Measurements from ENCODE around the gene OSBPL3. TPM values are rescaled to one million over a fixed set of nuclear protein-coding genes. Genes with fewer than 3 reads are reported as not detected.

Gene OSBPL3
- total and polyA plus RNA-seq, 4 donors: 0.28 to 3.0 (median 1.1) TPM

DNA sequence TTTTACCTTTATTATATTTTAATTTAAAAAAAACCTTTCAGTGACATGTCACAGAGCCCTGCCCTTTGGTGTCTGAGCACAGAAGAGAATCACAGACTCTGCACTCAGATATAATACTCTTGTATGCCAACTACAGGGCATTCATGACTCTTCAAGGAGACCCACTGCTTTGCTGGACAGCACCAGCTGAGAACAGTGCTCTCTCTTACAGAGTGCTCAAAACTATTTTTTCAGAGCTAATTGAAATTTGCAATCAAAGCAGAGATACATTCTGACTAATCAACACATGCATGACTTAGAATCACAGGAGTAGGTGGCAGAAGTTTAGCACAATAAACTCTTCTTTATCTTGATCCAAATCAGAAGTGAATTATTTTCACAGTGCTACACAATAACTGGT is 99.1 kb downstream of the OSBPL3 start:
- Histone ChIP-seq H3K27me3 (ENCODE audit: control insufficient read depth in 4 of 4, insufficient read depth in 4 of 4, low read length in 3 of 4) (peaks cover 0 to 4% (median 0%) of the 10 kb centered on the region in 4 donors), H3K4me1 (ENCODE audit: control insufficient read depth in 4 of 4, insufficient read depth in 4 of 4, low read length in 3 of 4) (no peaks in the 10 kb centered on the region), H3K9me3 (ENCODE audit: control insufficient read depth in 4 of 4, low read length in 3 of 4) (no peaks in the 10 kb centered on the region), H3K36me3 (ENCODE audit: control insufficient read depth in 4 of 4, insufficient read depth in 3 of 4, low read depth in 1 of 4, low read length in 3 of 4) (no peaks in the 10 kb centered on the region), H3K27ac (ENCODE audit: low read depth in 1 of 2, low read length in 2 of 2) (no peak overlapping the region), H3K9ac (ENCODE audit: low read depth in 1 of 2, low read length in 2 of 2) (no peak overlapping the region), H3K4me3 (ENCODE audit: low read depth in 1 of 3, low read length in 3 of 3) (no peak overlapping the region)
- DNase-seq (ENCODE audit: low spot score): no peak
- TF ChIP-seq GABPA (IDR thresholded peaks at IDR 0.05 in 1 of 2, conservative IDR thresholded peaks at IDR 0.05 in 1 of 2) (no peak), SP1 (IDR thresholded peaks at IDR 0.05) (no peak), MAX (IDR thresholded peaks at IDR 0.05) (no peak), REST (IDR thresholded peaks at IDR 0.05) (no peak), NR2F2 (IDR thresholded peaks at IDR 0.05) (no peak), EGR1 (IDR thresholded peaks at IDR 0.05; ENCODE audit: low read depth in 2 of 2) (no peak), HNF4A (conservative IDR thresholded peaks at IDR 0.05) (no peak)
- TF ChIP-seq, protein P1, sequence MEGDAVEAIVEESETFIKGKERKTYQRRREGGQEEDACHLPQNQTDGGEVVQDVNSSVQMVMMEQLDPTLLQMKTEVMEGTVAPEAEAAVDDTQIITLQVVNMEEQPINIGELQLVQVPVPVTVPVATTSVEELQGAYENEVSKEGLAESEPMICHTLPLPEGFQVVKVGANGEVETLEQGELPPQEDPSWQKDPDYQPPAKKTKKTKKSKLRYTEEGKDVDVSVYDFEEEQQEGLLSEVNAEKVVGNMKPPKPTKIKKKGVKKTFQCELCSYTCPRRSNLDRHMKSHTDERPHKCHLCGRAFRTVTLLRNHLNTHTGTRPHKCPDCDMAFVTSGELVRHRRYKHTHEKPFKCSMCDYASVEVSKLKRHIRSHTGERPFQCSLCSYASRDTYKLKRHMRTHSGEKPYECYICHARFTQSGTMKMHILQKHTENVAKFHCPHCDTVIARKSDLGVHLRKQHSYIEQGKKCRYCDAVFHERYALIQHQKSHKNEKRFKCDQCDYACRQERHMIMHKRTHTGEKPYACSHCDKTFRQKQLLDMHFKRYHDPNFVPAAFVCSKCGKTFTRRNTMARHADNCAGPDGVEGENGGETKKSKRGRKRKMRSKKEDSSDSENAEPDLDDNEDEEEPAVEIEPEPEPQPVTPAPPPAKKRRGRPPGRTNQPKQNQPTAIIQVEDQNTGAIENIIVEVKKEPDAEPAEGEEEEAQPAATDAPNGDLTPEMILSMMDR (IDR thresholded peaks at IDR 0.05; ENCODE audit: low read depth, low read length, missing input control): no peak

DNA sequence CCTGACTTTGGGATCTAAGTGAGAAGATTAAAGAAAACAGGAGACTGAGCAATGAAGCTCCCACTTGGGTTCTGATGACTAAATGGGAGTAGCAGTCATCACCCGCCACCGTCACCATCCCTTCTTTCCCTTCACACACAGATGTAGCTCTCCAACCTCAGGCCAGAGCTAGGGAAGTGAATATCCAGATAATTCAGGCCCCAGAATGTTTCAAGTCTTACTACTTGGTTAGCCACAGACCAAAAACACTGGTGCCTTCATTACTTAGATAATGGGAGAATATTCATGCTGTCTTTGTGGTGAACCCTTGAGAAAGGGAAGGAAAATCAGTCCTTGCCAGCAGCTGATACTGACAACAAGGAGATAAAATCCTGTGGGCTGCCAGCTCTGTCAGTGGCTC is 100.7 kb downstream of the OSBPL3 start:
- 97% methylated on average over 2 of the region's 2 CpGs for WGBS
- no peak overlapping the region for H3K4me3 ChIP-seq (ENCODE audit: low read depth in 1 of 3, low read length in 3 of 3)

GRCh38 chr7:24877790-24878311 is 102.1 kb downstream of the OSBPL3 start:
- Histone ChIP-seq H3K9ac (ENCODE audit: low read depth in 1 of 2, low read length in 2 of 2) (no peak overlapping the region), H3K9me3 (ENCODE audit: control insufficient read depth in 4 of 4, low read length in 3 of 4) (no peaks in the 10 kb centered on the region), H3K4me1 (ENCODE audit: control insufficient read depth in 4 of 4, insufficient read depth in 4 of 4, low read length in 3 of 4) (no peaks in the 10 kb centered on the region), H3K27me3 (ENCODE audit: control insufficient read depth in 4 of 4, insufficient read depth in 4 of 4, low read length in 3 of 4) (peaks cover 0 to 4% (median 0%) of the 10 kb centered on the region in 4 donors), H3K36me3 (ENCODE audit: control insufficient read depth in 4 of 4, insufficient read depth in 3 of 4, low read depth in 1 of 4, low read length in 3 of 4) (no peaks in the 10 kb centered on the region), H3K4me3 (ENCODE audit: low read depth in 1 of 3, low read length in 3 of 3) (no peak overlapping the region), H3K27ac (ENCODE audit: low read depth in 1 of 2, low read length in 2 of 2) (no peak overlapping the region)
- 56% methylated on average over 4 of the region's 4 CpGs for WGBS
- TF ChIP-seq FOXA1 (IDR thresholded peaks at IDR 0.05) (no peak), JUND (IDR thresholded peaks at IDR 0.05) (no peak), YY1 (IDR thresholded peaks at IDR 0.05) (no peak), HNF4A (conservative IDR thresholded peaks at IDR 0.05) (no peak), REST (IDR thresholded peaks at IDR 0.05) (no peak), SP1 (IDR thresholded peaks at IDR 0.05) (no peak), EGR1 (IDR thresholded peaks at IDR 0.05; ENCODE audit: low read depth in 2 of 2) (no peak), RXRA (IDR thresholded peaks at IDR 0.05) (no peak)
- DNase-seq (ENCODE audit: low spot score): no peak

More for the DNA sequence above, 100.7 kb downstream of the OSBPL3 start:
- H3K9ac ChIP-seq (ENCODE audit: low read depth in 1 of 2, low read length in 2 of 2): no peak overlapping the region
- no peaks in the 10 kb centered on the region for H3K36me3 ChIP-seq (ENCODE audit: control insufficient read depth in 4 of 4, insufficient read depth in 3 of 4, low read depth in 1 of 4, low read length in 3 of 4)
- no peak overlapping the region for H3K27ac ChIP-seq (ENCODE audit: low read depth in 1 of 2, low read length in 2 of 2)
- H3K9me3 ChIP-seq (ENCODE audit: control insufficient read depth in 4 of 4, low read length in 3 of 4): no peaks in the 10 kb centered on the region
- H3K4me1 ChIP-seq (ENCODE audit: control insufficient read depth in 4 of 4, insufficient read depth in 4 of 4, low read length in 3 of 4): no peaks in the 10 kb centered on the region
- TF ChIP-seq SP1 (IDR thresholded peaks at IDR 0.05) (no peak), RAD21 (IDR thresholded peaks at IDR 0.05) (no peak)
- DNase-seq (ENCODE audit: low spot score): no peak
- H3K27me3 ChIP-seq (ENCODE audit: control insufficient read depth in 4 of 4, insufficient read depth in 4 of 4, low read length in 3 of 4): peaks cover 0 to 4% (median 0%) of the 10 kb centered on the region in 4 donors

Data from liver (tissue), 9 donors.